Brain microvascular endothelial cell (primary cell): ENCODE results near the gene ELMO1.

Experiments
- DNase-seq: peaks from one replicate; pipeline ENCODE4 v3.0.0-alpha.2; 2020
- H3K27ac ChIP-seq: fragments of 250-450 bp; sonication (Bioruptor Pico); 2 replicates; pipeline ENCODE4 v1.5.1; 2020; ENCODE audit warnings: mild to moderate bottlenecking, moderate library complexity
- H3K27me3 ChIP-seq: fragments of 250-450 bp; sonication (Bioruptor Pico); replicated peaks from 2 replicates; pipeline ENCODE4 v1.5.1; 2020; ENCODE audit warnings: mild to moderate bottlenecking
- H3K36me3 ChIP-seq: fragments of 250-450 bp; sonication (Bioruptor Pico); replicated peaks from 2 replicates; pipeline ENCODE4 v1.5.1; 2020; ENCODE audit warnings: mild to moderate bottlenecking
- H3K4me3 ChIP-seq: 2 replicates; pipeline ENCODE4 v1.5.1; 2011; ENCODE audit warnings: low read depth, mild to moderate bottlenecking, control low read depth, low read length, moderate library complexity
- CTCF ChIP-seq: IDR thresholded peaks from 2 replicates; pipeline ENCODE4 v1.5.1; 2011; ENCODE audit warnings: low read depth, mild to moderate bottlenecking, moderate library complexity, low read length, control low read depth, inconsistent platforms; ENCODE audit errors: missing control alignments
- in situ Hi-C: cut with HindIII; loops from 2 replicates; pipeline ENCODE4 v1.10.0; 2017; ENCODE audit warnings: low sequenced_read_pairs, low pct_ligation_motif_present

ELMO1 gene

GRCh38 chr7:37342176-37342687, 106.4 kb downstream of the ELMO1 start:
- Histone ChIP-seq H3K27ac (no peak overlapping the region), H3K36me3 (no peaks in the 10 kb centered on the region), H3K4me3 (no peak overlapping the region), H3K27me3 (no peaks in the 10 kb centered on the region)
- in situ Hi-C loops: no loop called here
- TF ChIP-seq CTCF: no peak
- no peak for DNase-seq

- Histone ChIP-seq H3K4me3 (no peak overlapping the region), H3K36me3 (no peaks in the 10 kb centered on the region), H3K27ac (no peak overlapping the region), H3K27me3 (no peaks in the 10 kb centered on the region)
- in situ Hi-C loops: no loop called here
- TF ChIP-seq CTCF: no peak
- DNase-seq: no peak
Measured at GRCh38 chr7:37341033-37341630, 107.5 kb downstream of the ELMO1 start.

GRCh38 chr7:37338966-37339365, 109.7 kb downstream of the ELMO1 start:
- no peak for TF ChIP-seq CTCF
- DNase-seq: no peak
- Histone ChIP-seq H3K4me3 (no peak overlapping the region), H3K36me3 (no peaks in the 10 kb centered on the region), H3K27ac (no peak overlapping the region), H3K27me3 (no peaks in the 10 kb centered on the region)
- in situ Hi-C loops: no loop called here

- no peak overlapping the region for H3K4me3 ChIP-seq
- no peak for DNase-seq
- in situ Hi-C loops: no loop called here
- TF ChIP-seq CTCF: no peak
- H3K27ac ChIP-seq: no peak overlapping the region
- H3K27me3 ChIP-seq: no peaks in the 10 kb centered on the region
- no peaks in the 10 kb centered on the region for H3K36me3 ChIP-seq
Measured at GRCh38 chr7:37337522-37337921, 111.1 kb downstream of the ELMO1 start.

- TF ChIP-seq CTCF: no peak
- no peak for DNase-seq
- H3K4me3 ChIP-seq: no peak overlapping the region
- in situ Hi-C loops: no loop called here
- no peak overlapping the region for H3K27ac ChIP-seq
- no peaks in the 10 kb centered on the region for H3K27me3 ChIP-seq
- H3K36me3 ChIP-seq: no peaks in the 10 kb centered on the region
Measured at GRCh38 chr7:37336259-37336658, 112.4 kb downstream of the ELMO1 start.

- DNase-seq: no peak
- H3K27ac ChIP-seq: no peak overlapping the region
Measured at GRCh38 chr7:37333075-37333474, 115.6 kb downstream of the ELMO1 start.

More at GRCh38 chr7:37333075-37333474, 115.6 kb downstream of the ELMO1 start:
- in situ Hi-C loops: no loop called here
- no peaks in the 10 kb centered on the region for H3K27me3 ChIP-seq
- H3K36me3 ChIP-seq: no peaks in the 10 kb centered on the region
- H3K4me3 ChIP-seq: no peak overlapping the region
- TF ChIP-seq CTCF: no peak
